K562 (cell line): ENCODE results near the gene NACA. TPM values are rescaled to one million over a fixed set of nuclear protein-coding genes. Genes with fewer than 3 reads are reported as not detected.

ENCODE experiments used
- BRD4 ChIP-seq: fragments of 200-600 bp; sonication (generic); IDR thresholded peaks from 2 replicates; pipeline ENCODE4 v1.6.1; 2017; ENCODE audit warnings: inconsistent platforms
- ELF4 ChIP-seq: fragments of 450-650 bp; formaldehyde crosslinking; IDR thresholded peaks from 2 replicates; pipeline ENCODE4 v1.4.0; 2022; ENCODE audit warnings: missing genetic modification characterization
- KDM4B ChIP-seq, 2 experiments: fragments of 450-650 bp in 1 of 2; sonication (generic) in 1 of 2; IDR thresholded peaks; 2 replicates each; pipeline ENCODE4 v1.6.1; 2016 to 2017; ENCODE audit warnings: borderline replicate concordance in 2 of 2, antibody characterized with exemption in 1 of 2, low read depth in 1 of 2, mild to moderate bottlenecking in 1 of 2
- POLR2B ChIP-seq: fragments of 450-650 bp; IDR thresholded peaks from 2 replicates; pipeline ENCODE4 v1.6.1; 2018; ENCODE audit warnings: low read depth; ENCODE audit not compliant: partially characterized antibody
- RBBP5 ChIP-seq: fragments of 200-600 bp; sonication (generic); IDR thresholded peaks from 2 replicates; pipeline ENCODE4 v1.6.1; 2012; ENCODE audit warnings: borderline replicate concordance, mild to moderate bottlenecking, low read length, control low read depth, inconsistent platforms; ENCODE audit not compliant: insufficient read depth, poor library complexity, severe bottlenecking
- TAF7 ChIP-seq: fragments of 450-650 bp; IDR thresholded peaks from 2 replicates; pipeline ENCODE4 v1.6.1; 2016; ENCODE audit warnings: missing genetic modification characterization, missing compliant biosample characterization
- ZNF263 ChIP-seq: sonication (generic); formaldehyde crosslinking; IDR thresholded peaks from 2 replicates; pipeline ENCODE4 v1.8.0; 2022; ENCODE audit warnings: mild to moderate bottlenecking, missing genetic modification reagents, borderline replicate concordance
- polyA plus RNA-seq, 8 experiments: library from polyadenylated mRNA; depleted of rRNA in 4 of 8; stranded (reverse) in 5 of 8; unstranded in 3 of 8; fragments of >200 nt; fragmentation: Nextera tagmentation in 2 of 8; fragmentation: Illumina TruSeq in 1 of 8; extraction: Ambion mirVana in 2 of 8; extraction: Trizol in 1 of 8; gene quantifications; 2 replicates each; pipeline versions ENCODE4 v1.2.1 to v1.2.3, GENCODE V29; 2011 to 2014; ENCODE audit warnings: inconsistent platforms in 1 of 8, missing spikeins in 1 of 8
- total RNA-seq, 7 experiments: library from RNA; depleted of rRNA in 6 of 7; stranded (reverse); fragments of >200 nt in 6 of 7; fragmentation: Illumina TruSeq in 2 of 7; extraction: Trizol in 2 of 7; gene quantifications; 2 replicates each; pipeline versions ENCODE4 v1.2.1 to v1.2.3, GENCODE V29; 2011 to 2021; ENCODE audit warnings: low replicate concordance in 1 of 7
- TF ChIP-seq, protein P1 (sequence below): sonication (generic); formaldehyde crosslinking; IDR thresholded peaks from 2 replicates; pipeline ENCODE4 v1.8.1; 2023; ENCODE audit warnings: mild to moderate bottlenecking, missing genetic modification reagents
- TF ChIP-seq, protein P2 (sequence below), 2 experiments: IDR thresholded peaks; 2 replicates each; pipeline ENCODE4 v1.6.1; 2011; ENCODE audit warnings: borderline replicate concordance in 1 of 2, control low read depth in 1 of 2, low read depth in 1 of 2, low read length in 1 of 2, mild to moderate bottlenecking in 1 of 2, mixed read lengths in 1 of 2, moderate library complexity in 1 of 2; ENCODE audit not compliant: insufficient read depth in 1 of 2, insufficient read length in 1 of 2, poor library complexity in 1 of 2, severe bottlenecking in 1 of 2; ENCODE audit errors: extremely low read depth in 1 of 2
- TF ChIP-seq, protein P3 (sequence below): fragments of 150-350 bp; IDR thresholded peaks from 2 replicates; pipeline ENCODE4 v1.6.1; 2014; ENCODE audit warnings: low read depth, mild to moderate bottlenecking, low read length, borderline replicate concordance
- TF ChIP-seq, protein P4 (sequence below): fragments of 450-650 bp; IDR thresholded peaks from 2 replicates; pipeline ENCODE4 v1.6.1; 2018; ENCODE audit not compliant: partially characterized antibody
- TF ChIP-seq, protein P5 (sequence below): IDR thresholded peaks from 2 replicates; pipeline ENCODE4 v1.6.1; 2014; ENCODE audit warnings: antibody characterized with exemption

Gene NACA
- total and polyA plus RNA-seq, 9 of the 15 experiments (the other 6 are each of a cell fraction or from before 2014, with no cell fraction given) = 1,030 to 2,416 (median 1,645) TPM

DNA sequence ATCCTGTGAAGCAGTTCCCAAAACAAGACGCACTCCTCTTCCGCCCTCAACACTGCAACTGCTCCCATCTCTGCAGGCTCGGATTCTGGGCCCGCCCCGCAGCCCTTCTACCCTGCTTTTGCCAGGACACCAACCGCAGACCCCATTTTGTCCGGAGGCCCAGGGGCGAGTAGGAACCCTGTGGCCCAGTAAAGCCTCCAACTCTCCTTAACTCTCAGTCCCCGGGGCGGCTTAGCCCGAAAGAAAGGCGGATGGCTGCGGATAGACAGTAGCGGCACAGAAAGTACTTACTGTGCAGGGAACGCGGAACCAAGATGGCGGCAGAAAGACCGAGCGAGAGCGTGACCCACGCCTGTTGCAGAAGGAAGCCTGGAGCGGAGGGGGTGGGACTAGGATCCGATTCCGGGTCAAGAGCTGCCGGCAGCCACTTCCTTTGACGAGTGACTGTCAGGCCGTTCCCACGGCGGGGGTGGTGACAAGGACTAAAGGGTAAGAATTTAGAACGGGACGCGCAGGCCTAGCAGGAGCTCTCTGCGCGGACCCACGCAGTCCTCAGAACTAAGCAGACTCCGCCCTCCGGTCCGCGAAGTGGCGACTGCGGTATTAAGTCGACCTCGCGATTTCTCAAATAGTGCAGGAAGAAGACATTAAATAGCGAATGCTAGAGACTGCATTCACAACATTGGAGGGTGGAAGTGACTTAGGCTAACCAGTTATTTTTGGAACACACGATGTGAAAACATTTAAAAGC is at the start of gene NACA (continued):
- TF ChIP-seq ELF4 = peak; percentile 88
- TF ChIP-seq, protein P1, sequence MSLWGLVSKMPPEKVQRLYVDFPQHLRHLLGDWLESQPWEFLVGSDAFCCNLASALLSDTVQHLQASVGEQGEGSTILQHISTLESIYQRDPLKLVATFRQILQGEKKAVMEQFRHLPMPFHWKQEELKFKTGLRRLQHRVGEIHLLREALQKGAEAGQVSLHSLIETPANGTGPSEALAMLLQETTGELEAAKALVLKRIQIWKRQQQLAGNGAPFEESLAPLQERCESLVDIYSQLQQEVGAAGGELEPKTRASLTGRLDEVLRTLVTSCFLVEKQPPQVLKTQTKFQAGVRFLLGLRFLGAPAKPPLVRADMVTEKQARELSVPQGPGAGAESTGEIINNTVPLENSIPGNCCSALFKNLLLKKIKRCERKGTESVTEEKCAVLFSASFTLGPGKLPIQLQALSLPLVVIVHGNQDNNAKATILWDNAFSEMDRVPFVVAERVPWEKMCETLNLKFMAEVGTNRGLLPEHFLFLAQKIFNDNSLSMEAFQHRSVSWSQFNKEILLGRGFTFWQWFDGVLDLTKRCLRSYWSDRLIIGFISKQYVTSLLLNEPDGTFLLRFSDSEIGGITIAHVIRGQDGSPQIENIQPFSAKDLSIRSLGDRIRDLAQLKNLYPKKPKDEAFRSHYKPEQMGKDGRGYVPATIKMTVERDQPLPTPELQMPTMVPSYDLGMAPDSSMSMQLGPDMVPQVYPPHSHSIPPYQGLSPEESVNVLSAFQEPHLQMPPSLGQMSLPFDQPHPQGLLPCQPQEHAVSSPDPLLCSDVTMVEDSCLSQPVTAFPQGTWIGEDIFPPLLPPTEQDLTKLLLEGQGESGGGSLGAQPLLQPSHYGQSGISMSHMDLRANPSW (CRISPR knock-in tag) = no peak; the same call in 1 of the 2 replicates
- TF ChIP-seq KDM4B (IDR thresholded peaks at IDR 0.05; ENCODE audit: borderline replicate concordance in 2 of 2, low read depth in 1 of 2) = peak in 1 of 2 experiments; percentile 97; a peak in 2 of 4 replicates
- peak; percentile 100 for TF ChIP-seq BRD4
- TF ChIP-seq, protein P2, sequence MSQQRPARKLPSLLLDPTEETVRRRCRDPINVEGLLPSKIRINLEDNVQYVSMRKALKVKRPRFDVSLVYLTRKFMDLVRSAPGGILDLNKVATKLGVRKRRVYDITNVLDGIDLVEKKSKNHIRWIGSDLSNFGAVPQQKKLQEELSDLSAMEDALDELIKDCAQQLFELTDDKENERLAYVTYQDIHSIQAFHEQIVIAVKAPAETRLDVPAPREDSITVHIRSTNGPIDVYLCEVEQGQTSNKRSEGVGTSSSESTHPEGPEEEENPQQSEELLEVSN (IDR thresholded peaks at IDR 0.05; ENCODE audit: borderline replicate concordance in 1 of 2, extremely low read depth in 1 of 2, insufficient read depth in 1 of 2, insufficient read length in 1 of 2, low read depth in 1 of 2, low read length in 1 of 2, poor library complexity in 1 of 2, severe bottlenecking in 1 of 2) = peak in 1 of 2 experiments; percentile 13
- TF ChIP-seq, protein P3, sequence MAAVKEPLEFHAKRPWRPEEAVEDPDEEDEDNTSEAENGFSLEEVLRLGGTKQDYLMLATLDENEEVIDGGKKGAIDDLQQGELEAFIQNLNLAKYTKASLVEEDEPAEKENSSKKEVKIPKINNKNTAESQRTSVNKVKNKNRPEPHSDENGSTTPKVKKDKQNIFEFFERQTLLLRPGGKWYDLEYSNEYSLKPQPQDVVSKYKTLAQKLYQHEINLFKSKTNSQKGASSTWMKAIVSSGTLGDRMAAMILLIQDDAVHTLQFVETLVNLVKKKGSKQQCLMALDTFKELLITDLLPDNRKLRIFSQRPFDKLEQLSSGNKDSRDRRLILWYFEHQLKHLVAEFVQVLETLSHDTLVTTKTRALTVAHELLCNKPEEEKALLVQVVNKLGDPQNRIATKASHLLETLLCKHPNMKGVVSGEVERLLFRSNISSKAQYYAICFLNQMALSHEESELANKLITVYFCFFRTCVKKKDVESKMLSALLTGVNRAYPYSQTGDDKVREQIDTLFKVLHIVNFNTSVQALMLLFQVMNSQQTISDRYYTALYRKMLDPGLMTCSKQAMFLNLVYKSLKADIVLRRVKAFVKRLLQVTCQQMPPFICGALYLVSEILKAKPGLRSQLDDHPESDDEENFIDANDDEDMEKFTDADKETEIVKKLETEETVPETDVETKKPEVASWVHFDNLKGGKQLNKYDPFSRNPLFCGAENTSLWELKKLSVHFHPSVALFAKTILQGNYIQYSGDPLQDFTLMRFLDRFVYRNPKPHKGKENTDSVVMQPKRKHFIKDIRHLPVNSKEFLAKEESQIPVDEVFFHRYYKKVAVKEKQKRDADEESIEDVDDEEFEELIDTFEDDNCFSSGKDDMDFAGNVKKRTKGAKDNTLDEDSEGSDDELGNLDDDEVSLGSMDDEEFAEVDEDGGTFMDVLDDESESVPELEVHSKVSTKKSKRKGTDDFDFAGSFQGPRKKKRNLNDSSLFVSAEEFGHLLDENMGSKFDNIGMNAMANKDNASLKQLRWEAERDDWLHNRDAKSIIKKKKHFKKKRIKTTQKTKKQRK = no peak
- peak; percentile 97 for TF ChIP-seq POLR2B
- peak; percentile 71 for TF ChIP-seq ZNF263 (CRISPR knock-in tag)
- TF ChIP-seq RBBP5 = peak; percentile 98
- TF ChIP-seq, protein P4, sequence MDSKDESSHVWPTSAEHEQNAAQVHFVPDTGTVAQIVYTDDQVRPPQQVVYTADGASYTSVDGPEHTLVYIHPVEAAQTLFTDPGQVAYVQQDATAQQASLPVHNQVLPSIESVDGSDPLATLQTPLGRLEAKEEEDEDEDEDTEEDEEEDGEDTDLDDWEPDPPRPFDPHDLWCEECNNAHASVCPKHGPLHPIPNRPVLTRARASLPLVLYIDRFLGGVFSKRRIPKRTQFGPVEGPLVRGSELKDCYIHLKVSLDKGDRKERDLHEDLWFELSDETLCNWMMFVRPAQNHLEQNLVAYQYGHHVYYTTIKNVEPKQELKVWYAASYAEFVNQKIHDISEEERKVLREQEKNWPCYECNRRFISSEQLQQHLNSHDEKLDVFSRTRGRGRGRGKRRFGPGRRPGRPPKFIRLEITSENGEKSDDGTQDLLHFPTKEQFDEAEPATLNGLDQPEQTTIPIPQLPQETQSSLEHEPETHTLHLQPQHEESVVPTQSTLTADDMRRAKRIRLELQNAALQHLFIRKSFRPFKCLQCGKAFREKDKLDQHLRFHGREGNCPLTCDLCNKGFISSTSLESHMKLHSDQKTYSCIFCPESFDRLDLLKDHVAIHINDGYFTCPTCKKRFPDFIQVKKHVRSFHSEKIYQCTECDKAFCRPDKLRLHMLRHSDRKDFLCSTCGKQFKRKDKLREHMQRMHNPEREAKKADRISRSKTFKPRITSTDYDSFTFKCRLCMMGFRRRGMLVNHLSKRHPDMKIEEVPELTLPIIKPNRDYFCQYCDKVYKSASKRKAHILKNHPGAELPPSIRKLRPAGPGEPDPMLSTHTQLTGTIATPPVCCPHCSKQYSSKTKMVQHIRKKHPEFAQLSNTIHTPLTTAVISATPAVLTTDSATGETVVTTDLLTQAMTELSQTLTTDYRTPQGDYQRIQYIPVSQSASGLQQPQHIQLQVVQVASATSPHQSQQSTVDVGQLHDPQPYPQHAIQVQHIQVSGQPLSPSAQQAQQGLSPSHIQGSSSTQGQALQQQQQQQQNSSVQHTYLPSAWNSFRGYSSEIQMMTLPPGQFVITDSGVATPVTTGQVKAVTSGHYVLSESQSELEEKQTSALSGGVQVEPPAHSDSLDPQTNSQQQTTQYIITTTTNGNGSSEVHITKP = peak; percentile 61
- peak; percentile 99 for TF ChIP-seq TAF7 (tag)
- TF ChIP-seq, protein P5, sequence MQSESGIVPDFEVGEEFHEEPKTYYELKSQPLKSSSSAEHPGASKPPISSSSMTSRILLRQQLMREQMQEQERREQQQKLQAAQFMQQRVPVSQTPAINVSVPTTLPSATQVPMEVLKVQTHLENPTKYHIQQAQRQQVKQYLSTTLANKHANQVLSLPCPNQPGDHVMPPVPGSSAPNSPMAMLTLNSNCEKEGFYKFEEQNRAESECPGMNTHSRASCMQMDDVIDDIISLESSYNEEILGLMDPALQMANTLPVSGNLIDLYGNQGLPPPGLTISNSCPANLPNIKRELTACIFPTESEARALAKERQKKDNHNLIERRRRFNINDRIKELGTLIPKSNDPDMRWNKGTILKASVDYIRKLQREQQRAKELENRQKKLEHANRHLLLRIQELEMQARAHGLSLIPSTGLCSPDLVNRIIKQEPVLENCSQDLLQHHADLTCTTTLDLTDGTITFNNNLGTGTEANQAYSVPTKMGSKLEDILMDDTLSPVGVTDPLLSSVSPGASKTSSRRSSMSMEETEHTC = 0 out of 2 replicates have a peak, but pooled peaks have one; percentile 16
